Cortex of kidney (tissue), 1 donor: ENCODE results near the gene IKBKE.

Experiments
- DNase-seq: peaks from one replicate; lab custom pipeline; 2025; lab: John Stamatoyannopoulos, UW

The IKBKE gene

DNA sequence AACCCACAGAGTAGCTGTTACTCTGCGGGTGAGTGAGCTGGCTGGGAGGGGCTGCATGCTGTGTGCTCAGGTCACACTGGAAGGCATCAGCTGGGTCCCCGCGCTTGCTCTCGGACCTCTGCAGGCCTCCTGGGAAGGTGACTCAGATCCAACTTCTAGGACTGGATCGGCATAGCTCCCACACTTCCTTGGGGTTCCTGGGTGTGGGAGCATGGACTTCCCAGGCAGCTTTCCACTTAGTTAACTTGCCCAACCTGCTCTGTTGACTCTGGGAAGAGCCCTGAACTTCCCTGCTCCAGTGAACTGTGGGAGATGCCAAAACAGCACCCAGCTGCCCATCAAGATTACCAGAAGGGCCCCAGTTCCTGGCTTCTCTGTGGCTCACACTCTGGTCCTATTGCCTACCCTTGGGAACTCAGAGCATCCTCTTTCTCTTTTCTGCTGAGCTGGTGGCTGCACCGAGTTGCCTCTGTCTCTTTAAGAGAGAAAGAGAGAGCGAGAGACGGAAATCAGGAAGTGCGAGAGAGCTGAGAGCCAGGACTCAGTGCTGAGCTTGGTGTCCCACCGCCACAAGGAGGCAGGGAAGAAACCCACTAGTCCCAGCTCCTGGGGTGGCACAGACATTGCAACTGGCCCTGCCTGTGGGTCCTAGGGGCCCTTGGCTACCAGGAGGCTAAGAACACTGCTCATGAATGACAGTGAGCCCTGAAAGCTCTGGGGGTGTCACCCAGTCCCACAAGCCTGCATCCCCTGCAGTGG is at the start of gene IKBKE:
IKBKE (plus strand) TSS at position 544 of the 759 bp plus-strand sequence. CDS start 2,752 bp downstream, outside the sequence.
- DNase-seq = no peak

DNA sequence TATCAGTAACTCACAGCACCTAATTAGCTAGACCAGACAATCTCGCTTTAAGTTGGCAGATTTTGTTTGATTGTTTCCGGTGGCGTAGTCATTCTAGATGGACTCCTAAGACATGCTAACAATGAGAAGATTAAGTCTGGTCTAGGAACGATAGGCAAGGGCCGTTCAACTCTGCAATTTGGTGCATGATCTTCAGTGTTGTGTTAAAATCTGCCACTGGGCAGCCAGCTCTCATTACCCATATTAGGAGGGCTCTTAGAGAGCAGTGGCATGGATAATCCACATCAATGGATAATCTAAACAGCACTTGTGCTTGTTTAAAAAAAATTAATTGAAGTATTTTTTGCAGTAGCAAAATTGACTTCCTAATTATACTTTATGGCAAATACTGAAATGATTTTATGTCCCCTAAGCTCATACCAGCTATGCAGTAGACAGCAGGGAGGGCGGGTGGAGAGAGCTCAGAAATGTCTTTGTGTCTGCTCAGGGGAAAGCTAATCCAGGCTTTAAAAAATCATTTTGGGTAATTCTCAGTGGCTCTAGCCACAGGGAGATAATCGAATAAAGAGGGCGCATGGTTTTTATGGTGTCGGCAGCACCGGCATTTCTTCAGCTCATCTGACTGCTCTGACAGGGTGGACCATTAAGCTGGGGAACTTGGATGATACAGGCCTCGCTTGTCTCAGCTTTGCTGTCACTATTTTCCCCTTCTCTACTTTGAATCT is 48.5 kb upstream of the IKBKE start:
- DNase-seq = no peak

DNA sequence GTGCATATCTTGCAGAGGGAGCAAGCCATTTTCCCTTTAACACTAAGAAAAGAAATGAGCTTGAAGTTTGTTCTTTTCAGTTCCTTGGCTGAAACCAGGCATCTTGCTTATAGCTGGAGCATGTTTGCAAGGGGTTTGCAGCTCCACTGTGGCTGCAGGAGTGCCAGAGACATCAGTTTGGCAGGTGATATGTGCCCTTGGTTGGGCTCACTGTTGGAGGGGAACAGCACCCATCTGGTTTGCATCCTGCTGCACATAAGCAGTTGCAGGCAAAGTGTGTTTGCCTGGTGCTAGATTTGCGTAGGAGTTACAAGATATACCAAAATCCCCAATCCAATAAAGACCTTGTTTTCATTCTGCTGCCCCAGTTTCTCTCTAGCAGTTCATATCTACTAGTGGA is 47.8 kb upstream of the IKBKE start:
- DNase-seq = no peak

DNA sequence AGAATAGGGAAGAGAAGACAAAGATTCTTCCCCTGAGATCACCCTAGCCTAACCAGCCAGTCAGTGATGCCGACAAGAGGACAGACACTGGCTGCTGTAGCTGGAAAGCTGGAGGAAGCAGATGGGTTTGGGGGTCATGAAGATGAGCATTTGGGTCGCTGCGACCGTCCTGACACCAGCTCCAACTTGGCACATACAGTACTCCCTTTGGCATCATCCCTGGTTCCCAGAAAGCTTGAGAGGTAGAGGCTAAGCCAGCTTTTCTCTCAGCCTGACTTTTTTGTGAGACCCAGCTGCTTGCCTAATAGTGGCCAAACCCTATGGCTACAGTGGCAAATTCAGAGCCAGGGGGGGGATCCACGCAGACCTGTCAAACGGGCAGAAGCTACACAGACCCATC is 43.0 kb upstream of the IKBKE start:
- DNase-seq = no peak

DNA sequence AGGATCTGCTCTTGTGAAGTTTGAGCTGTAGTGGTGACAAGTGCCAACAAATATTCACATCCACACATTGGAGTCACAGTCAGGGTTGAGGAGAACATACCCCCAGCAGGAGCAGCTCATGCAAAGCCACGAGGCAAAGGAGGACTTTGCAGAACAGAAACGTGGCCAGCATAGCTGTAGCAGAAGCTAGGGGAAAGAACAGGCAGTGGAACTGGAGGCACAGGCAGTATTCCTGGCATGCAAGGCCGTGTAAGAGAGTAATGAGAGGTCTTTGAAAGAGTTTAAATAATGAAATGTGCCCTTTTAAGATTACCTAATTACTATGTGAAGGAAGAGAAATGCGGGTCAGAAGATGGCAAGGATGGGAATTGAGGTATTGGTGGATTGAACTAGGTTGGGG is 40.9 kb upstream of the IKBKE start:
- DNase-seq = no peak

DNA sequence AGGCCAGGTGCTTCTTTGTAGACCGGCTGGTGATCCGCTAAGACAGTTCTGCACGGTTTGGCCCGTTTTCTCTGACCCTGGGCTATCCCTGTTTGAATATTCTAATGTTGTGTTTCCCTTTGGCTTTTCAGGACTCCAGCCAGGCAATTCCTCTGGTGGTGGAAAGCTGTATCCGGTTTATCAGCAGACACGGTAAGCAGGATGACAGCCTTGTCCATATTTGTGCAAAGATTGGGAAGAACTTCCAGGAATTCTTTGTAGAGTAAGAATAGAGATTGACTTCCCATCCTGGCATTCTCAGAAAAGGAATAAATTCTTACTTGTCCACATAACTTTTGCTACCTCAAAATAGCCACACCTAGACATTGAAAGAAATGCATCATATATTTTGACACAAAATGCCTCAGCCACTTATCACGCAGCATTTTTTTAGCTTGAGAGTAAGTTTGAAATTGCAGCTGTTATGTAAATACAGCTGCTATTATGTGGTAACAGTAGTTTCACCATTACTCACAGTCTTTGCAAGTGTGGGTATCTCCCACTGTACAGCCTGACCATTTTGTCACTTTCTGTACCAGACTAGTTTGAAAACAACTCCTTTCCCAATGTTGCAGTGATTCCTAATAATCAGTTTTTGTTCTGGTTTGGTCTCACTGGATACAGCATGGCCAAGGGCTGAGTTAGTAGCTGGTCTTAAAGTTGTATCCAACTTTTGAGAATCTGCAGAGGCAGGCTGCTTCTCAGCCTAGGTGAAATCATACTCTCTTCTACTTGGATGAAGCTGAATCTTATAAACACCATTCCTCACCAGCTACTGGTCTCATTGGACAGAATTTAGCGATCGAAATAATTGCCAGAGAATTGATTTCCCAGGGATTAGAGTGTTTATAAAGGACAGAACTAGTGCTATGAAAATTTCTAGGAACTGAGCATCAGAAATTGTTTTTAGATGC is 40.0 kb upstream of the IKBKE start:
- DNase-seq = no peak

DNA sequence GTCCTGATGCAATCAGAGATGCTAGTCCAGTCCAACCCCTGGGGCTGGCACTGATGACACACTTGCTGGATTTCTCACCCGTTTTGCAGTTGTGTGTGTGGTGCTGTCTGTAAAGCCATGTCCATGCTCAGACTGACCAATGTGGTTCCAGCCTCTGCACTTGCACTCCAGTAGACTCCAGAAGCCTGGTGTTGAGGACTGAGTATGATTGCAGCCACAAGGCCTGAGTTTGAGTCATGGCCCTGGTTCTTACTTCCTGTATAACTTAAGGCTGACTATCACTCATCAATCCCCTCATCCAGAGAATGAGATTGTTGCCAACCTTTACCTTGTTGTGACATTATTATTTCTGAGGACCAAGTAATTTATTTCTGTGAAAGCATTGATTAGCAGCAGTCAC is 34.8 kb upstream of the IKBKE start:
- no peak for DNase-seq

DNA sequence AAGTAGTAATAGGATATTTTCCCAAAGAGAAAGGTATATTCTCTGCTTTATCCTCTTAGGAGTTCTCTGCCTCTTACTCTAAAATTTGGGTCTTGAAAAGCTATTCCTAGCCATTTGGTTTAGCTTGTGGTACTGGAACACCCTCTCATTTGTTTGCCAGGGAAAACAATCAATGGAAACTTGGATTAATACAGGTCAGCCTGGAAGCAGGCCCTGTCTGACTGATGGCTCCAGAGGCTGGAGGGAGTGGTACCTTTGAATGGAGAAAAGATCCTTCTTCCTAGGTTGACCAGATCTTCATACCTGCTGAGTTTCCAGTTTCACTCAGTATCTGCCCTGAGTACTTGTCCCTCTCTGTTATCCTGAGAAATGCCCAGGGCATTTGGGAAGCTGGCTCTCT is 31.7 kb upstream of the IKBKE start:
- no peak for DNase-seq

DNA sequence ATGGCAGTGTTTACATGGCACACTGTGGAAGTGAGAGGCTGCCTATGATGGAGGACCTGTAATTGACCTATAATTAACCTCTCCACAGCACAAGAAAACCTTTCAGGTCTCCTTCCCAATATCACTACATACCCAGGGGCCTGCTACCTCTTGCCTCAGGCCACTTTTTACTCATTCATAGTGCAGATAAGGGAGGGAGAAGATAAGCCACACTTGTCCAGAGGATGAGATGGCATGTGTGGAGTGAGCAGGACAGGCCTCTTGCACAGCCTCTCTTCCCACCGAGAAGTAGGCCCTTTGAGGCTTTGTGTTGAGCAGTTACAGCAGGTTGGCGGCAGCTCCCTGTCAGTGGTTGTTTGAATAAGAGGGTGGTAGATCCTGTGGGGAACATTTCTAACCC is 31.1 kb upstream of the IKBKE start:
- no peak for DNase-seq

DNA sequence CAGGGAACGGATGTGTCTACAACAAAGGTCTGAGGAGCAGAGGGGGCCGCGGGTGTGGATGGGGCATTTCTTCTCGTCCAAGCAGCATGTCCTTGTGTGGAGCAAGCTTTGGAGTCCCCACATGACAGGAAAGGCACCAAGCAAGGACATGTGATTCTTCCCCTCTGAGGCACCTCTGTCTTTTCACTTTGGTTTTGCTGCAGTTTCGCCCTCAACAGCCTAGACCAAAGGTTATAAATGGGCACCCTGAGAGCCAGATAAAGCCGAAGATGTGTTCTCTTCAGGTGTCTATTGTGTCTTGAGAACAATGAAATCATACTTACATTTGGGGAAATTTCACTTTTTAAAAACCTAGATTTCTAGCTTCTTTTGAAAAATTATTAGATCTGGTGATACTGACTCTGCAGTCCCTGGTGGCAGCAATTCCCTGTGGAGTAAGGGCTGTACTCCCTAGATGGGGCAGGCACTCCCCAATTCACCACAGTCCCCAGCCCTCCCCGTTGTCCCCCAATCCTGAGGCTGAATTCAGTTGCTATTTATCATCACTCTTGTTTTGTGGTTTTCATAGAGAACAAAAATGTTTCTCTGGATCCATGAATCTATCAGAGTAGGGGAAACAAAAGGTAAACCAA is 28.8 kb upstream of the IKBKE start:
- no peak for DNase-seq

DNA sequence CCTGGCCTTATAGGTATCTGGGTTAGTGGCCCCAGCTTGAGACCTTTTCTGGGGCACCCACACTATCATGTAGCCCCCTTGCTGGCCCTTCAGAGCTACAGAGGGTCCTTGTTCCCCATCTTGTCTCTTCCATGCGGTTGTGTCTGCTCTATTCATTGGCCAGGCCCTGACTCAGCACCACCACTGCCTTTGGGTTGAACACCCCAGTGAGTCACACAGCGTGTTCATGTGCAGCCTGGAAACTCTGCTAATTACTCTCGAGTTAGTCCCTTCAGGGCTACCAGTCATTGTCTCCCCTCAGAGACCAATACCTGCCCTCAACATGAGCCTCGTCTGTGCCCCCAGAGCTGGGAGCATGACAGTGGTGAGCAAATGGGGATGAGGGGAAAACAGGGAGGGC is 28.2 kb upstream of the IKBKE start:
- DNase-seq = no peak

DNA sequence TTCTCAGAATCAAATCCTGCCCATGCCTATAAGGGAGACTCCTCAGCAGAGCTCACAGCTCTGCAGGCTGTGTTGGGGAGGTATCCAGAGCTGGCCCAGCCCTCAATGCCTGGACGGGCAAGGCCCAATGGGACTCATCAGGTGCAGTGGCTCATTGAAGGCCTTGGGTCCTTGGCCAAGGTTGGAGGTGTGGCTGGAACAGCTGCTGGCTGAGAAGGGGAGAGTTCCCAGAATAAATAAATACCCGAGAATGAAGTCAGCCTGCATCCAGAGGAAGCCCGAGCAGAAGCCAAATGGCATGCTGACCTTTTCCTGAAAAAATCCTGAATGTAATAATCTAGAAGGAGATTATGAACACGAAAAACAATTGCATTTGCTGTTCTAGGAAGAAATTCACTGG is 25.2 kb upstream of the IKBKE start:
- DNase-seq = no peak

DNA sequence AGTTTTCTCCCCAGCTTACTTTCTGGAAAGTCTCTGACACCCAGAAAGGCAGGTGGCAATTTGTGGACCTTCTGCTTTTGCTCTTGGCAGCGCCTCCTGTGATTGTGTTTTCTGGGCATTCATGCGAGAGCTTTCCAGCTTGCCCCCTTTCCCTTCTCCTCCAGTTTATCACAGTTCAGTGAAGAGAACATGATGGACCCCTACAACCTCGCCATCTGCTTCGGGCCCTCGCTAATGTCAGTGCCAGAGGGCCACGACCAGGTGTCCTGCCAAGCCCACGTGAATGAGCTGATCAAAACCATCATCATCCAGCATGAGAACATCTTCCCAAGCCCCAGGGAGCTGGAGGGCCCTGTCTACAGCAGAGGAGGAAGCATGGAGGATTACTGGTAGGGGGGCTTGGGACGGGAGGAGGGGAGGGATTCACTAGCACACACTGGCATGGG is 24.3 kb upstream of the IKBKE start:
- DNase-seq = no peak

DNA sequence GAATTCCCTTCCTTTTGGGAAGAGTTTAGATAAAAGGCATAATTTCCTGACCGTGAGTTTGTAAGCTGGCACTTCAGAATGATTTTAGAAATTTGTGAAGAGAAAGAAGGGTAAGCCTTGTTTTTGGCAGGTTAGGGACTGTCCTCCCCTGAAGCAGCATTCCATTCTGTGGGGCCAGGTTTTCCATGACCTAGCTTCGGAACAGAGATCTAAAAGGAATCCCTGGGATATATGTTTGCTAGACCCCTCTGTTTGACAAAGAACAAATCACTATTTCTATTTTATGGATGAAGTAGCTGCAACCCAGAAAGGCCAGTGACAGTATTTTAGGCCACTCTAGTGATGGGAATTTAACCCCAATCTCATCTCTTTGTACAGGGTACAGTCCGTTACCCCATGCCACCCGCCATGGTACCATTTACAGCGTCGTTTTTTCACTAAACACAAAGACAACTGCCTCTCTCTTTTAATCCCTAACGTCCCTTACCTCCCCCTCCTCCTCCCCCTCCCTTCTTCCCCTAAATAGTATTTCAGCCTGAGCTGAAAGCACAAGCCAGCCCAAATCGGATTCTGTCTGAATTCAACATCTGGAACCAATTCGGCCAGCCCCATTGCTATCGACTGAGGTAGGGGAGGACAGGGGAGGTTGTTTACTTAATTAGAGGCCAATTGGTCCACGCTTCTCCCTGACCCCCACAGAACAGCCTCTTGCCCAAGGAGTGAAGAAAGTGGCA is 23.4 kb upstream of the IKBKE start:
- no peak for DNase-seq

DNA sequence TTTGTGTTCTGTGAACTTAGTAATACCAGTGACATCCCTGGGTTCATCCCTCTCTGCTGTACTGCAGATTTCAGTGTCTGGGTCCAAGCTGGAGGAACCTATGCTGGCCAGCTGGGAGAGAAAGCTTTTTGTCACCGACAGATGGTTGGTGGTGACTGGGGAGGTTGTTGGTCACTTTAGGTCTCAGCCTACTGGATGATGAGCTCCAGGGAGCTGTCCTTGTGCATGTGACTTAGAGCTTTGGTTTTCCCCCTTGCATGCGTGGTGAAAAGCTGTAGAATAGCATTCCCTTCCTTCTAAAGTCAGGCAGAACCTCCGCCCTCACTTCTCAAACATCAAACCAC is 22.9 kb upstream of the IKBKE start:
- DNase-seq = no peak

DNA sequence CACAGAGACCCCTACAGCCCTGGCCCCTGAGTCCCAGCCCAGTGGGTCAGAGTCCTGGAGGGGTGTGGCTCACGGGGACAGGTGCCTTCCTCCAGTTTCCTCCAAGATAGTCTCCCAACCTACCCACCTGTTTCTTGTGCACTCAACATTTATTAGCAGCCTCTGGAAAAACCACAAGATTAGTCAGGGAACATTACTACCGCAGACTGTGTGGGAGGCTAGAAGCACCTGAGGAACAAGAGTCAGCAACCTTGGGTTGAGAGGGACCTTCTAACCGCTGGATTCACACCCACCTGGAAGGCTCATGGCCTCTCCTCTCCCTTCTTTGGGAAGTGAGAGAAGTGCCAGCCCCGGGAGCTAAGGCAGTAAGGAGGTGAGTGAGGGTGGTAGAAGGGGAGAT is 22.5 kb upstream of the IKBKE start:
- DNase-seq = no peak

DNA sequence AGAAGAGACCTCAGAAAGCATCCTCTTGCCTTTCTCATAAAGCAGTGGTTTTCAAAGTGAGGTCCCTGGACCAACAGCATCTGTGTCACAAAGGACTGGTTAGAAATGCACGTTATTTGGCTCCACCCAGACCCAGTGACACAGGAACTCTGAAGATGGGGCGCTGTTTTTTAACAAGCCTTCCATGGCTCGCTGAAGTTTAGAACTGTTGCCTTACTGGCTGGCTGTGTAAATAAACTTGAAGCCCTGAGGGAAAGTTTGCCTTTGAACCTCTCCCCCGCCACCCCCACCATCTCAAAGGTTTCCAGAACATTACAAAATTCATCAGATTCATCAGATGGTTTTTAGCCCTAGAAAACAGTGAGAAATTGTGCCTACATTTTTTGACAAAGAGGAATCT is 21.8 kb upstream of the IKBKE start:
- DNase-seq = no peak

DNA sequence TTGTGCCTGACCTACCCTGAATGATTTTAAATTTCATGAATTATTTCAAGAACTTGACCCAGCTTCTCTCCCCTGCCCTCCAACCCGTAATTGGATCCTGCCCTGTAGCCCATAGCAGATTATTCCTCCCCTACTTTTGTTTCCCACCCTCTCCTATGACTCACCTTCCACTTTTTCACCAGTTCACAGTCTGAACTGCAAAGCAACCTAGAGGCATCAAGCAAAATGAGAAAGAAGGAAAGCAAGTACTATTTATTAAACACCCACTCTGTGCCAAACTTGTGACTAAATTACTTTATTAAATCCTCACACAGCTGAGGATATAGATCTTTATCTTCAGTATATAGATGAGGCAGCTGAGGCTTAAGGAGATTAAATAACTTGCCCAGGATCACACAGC is 20.7 kb upstream of the IKBKE start:
- no peak for DNase-seq

DNA sequence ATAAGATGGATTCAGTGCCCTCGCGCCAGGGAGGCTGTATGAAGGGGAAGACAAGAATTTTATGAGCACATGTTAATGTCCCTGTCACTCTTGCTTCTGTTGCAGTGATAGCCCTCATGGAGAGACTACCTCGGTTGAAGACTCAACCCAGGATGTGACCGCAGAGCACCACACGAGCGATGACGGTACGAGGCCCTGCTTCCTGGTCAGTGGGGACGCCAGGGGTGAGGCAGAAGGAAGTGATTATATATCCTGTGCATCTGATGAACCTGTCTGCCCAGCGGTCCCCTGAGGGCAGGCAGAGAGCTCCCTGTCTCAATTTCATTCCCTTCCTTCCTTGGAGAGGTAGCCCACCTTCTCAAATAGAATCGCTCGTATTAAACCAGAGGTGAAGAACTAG is 20.0 kb upstream of the IKBKE start:
- DNase-seq = no peak

DNA sequence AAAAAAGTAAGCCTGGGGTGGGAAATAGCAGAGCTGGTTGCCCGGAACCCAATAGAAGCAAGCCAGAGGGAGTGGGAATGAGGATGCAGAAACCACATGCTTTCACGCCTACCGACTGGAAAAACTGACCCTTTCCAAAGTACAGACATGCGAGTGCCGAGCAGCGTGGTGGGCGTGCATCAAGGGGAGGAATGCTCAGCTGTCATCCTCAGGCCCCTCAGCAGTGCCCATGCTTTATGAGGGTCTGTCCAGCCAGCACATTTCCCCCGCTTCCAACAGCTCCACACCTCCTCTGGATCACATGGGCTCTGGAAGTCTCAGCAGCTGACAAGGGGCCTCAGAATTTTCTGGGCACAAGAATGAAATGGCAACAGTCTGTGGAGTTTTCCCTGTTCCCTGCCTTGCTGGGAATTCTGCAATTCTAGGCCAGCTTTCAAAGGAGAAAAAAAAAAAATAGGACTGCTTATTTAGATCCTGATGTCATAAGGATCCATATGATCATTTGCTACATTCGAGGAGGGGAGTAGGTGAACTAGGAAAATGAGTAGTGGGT is 19.1 kb upstream of the IKBKE start:
- DNase-seq = no peak

DNA sequence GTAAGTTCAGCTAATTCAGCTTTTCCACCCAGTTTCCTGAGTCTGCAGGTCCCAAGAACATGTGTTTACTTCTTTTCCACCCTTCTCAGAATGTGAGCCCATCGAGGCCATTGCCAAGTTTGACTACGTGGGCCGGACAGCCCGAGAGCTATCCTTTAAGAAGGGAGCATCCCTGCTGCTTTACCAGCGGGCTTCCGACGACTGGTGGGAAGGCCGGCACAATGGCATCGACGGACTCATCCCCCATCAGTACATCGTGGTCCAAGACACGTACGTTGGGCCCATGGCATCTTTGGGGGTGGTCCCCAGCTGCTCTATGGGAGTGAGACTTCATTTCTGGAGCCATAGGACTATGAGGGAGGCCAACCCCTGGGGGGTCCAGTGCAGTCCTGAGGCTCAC is 17.2 kb upstream of the IKBKE start:
- DNase-seq = no peak
